ENCODE data around the gene SELENOH. TPM values are rescaled to one million over a fixed set of nuclear protein-coding genes. Genes with fewer than 3 reads are reported as not detected.
A peak's percentile ranks its signal among the peaks of the same experiment; 100 is the strongest.

SELENOH gene
- total RNA-seq, 1 experiment from 2014 or later, result 246 TPM

- no peaks in the 10 kb centered on the region; the same call in 1 of the 2 replicates for H3K36me3 ChIP-seq (replicated peaks; ENCODE audit: control insufficient read depth, insufficient read depth, low read length)
- no peak overlapping the region for H3K4me3 ChIP-seq (ENCODE audit: insufficient read depth, low read depth, low read length)
- no peak for DNase-seq
- H3K27me3 ChIP-seq (ENCODE audit: control insufficient read depth, insufficient read depth, low read length), result no peaks in the 10 kb centered on the region
Measured at GRCh38 chr11:57728829-57729228, 12.5 kb upstream of the SELENOH start.

GRCh38 chr11:57729479-57729878 lies 11.8 kb upstream of the SELENOH start:
- Histone ChIP-seq H3K36me3 (replicated peaks; ENCODE audit: control insufficient read depth, insufficient read depth, low read length) (no peaks in the 10 kb centered on the region; the same call in 1 of the 2 replicates), H3K4me3 (ENCODE audit: insufficient read depth, low read depth, low read length) (no peak overlapping the region), H3K27me3 (ENCODE audit: control insufficient read depth, insufficient read depth, low read length) (no peaks in the 10 kb centered on the region)
- DNase-seq, result no peak

GRCh38 chr11:57732661-57733060 lies 8.6 kb upstream of the SELENOH start:
- DNase-seq, result no peak
- no peaks in the 10 kb centered on the region for H3K27me3 ChIP-seq (ENCODE audit: control insufficient read depth, insufficient read depth, low read length)
- peaks cover 2% of the 10 kb centered on the region for H3K36me3 ChIP-seq (replicated peaks; ENCODE audit: control insufficient read depth, insufficient read depth, low read length)

GRCh38 chr11:57735619-57736298 lies 5.5 kb upstream of the SELENOH start:
- H3K36me3 ChIP-seq (replicated peaks; ENCODE audit: control insufficient read depth, insufficient read depth, low read length), result peaks cover 12% of the 10 kb centered on the region

More at GRCh38 chr11:57732661-57733060, 8.6 kb upstream of the SELENOH start:
- H3K4me3 ChIP-seq (ENCODE audit: insufficient read depth, low read depth, low read length), result no peak overlapping the region

GRCh38 chr11:57742087-57742452 lies 779 bp downstream of the SELENOH start:
- Histone ChIP-seq H3K27me3 (ENCODE audit: control insufficient read depth, insufficient read depth, low read length) (no peaks in the 10 kb centered on the region), H3K36me3 (replicated peaks; ENCODE audit: control insufficient read depth, insufficient read depth, low read length) (peaks cover 30% of the 10 kb centered on the region), H3K4me3 (ENCODE audit: insufficient read depth, low read depth, low read length) (peak overlapping the region; percentile 89)
- no peak for DNase-seq

More at GRCh38 chr11:57735619-57736298, 5.5 kb upstream of the SELENOH start:
- Histone ChIP-seq H3K4me3 (ENCODE audit: insufficient read depth, low read depth, low read length) (no peak overlapping the region), H3K27me3 (ENCODE audit: control insufficient read depth, insufficient read depth, low read length) (no peaks in the 10 kb centered on the region)
- DNase-seq, result no peak

- no peak for DNase-seq
- H3K27me3 ChIP-seq (ENCODE audit: control insufficient read depth, insufficient read depth, low read length), result no peaks in the 10 kb centered on the region
- H3K4me3 ChIP-seq (ENCODE audit: insufficient read depth, low read depth, low read length), result no peak overlapping the region
- peaks cover 18% of the 10 kb centered on the region for H3K36me3 ChIP-seq (replicated peaks; ENCODE audit: control insufficient read depth, insufficient read depth, low read length)
Measured at GRCh38 chr11:57744357-57744756, 3.1 kb downstream of the SELENOH start.

DNA sequence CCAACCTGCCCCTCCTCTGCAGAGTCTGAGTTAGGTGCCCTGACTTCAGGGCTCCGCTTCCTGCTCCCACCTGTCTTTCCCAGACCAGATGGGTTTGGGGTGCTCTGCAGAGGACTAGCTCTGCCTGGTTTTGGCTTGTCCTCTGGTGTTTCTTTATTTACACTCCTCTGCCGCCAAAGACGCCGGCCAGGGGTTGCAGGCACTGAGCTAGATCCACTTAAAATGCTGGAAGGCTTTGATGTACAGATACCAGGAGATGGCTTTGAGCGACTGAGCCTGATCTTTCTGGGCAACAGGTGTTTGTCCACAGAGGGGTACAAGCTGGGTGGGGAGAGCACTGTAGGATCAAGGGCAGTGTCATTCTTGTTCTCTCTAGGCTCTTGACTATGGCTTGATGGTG lies 3.9 kb downstream of the SELENOH start:
- H3K36me3 ChIP-seq (replicated peaks; ENCODE audit: control insufficient read depth, insufficient read depth, low read length), result peaks cover 18% of the 10 kb centered on the region
- H3K27me3 ChIP-seq (ENCODE audit: control insufficient read depth, insufficient read depth, low read length), result no peaks in the 10 kb centered on the region
- DNase-seq, result no peak
- no peak overlapping the region for H3K4me3 ChIP-seq (ENCODE audit: insufficient read depth, low read depth, low read length)

GRCh38 chr11:57746920-57747319 lies 5.6 kb downstream of the SELENOH start:
- Histone ChIP-seq H3K4me3 (ENCODE audit: insufficient read depth, low read depth, low read length) (no peak overlapping the region), H3K27me3 (ENCODE audit: control insufficient read depth, insufficient read depth, low read length) (no peaks in the 10 kb centered on the region), H3K36me3 (replicated peaks; ENCODE audit: control insufficient read depth, insufficient read depth, low read length) (peaks cover 18% of the 10 kb centered on the region)
- DNase-seq, result no peak

DNA sequence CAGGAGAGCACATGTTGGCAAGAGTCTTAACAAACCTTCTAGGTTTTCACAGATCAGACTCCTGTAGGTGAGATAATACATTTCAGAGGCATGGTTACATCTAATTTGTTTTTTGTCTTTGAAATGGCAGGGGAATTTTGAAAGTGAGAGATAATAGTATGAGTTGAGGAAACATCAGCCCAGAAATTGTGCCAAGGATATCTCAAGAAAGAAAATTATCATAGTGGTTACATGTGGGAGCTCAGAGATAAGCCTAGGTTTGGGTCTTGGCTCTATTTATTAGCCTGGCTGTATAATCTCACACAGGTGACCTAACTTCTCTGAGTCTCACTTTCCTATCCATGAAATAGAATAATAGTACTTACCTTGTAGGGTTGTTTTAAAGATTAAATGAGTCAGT lies 9.9 kb downstream of the SELENOH start:
- no peaks in the 10 kb centered on the region; the same call in 1 of the 2 replicates for H3K27me3 ChIP-seq (ENCODE audit: control insufficient read depth, insufficient read depth, low read length)
- H3K36me3 ChIP-seq (replicated peaks; ENCODE audit: control insufficient read depth, insufficient read depth, low read length), result no peaks in the 10 kb centered on the region
- DNase-seq, result no peak
- no peak overlapping the region for H3K4me3 ChIP-seq (ENCODE audit: insufficient read depth, low read depth, low read length)

GRCh38 chr11:57751676-57752253 lies 10.5 kb downstream of the SELENOH start, which contains the start of gene BTBD18:
TSS of gene BTBD18 (minus strand) at chr11:57751819. CDS start at chr11:57751188, 631 bp downstream.
- Histone ChIP-seq H3K36me3 (replicated peaks; ENCODE audit: control insufficient read depth, insufficient read depth, low read length) (no peaks in the 10 kb centered on the region), H3K4me3 (ENCODE audit: insufficient read depth, low read depth, low read length) (no peak within 1 kb of the TSS), H3K27me3 (ENCODE audit: control insufficient read depth, insufficient read depth, low read length) (no peaks in the 10 kb centered on the region; the same call in 1 of the 2 replicates)
- DNase-seq, result peak; percentile 77

DNA sequence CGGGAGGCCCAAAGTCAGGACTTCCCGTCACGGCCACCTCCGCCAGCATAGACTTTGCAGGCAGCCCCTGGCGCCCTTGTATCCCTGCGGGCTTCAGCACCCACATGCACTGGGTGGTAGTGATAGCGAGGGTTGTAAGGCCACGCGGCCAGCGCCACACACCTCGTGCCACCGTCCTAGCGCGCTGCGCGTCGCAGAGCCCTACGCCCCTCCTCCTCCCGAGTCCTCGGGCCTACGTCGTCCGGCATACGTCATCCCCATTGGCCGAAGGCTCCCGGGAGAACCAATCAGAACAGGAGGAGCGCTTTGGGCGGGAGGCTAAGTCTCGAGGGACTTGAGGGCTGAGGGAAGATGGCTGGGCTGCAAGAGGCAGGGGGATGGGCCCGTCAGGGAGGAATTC lies 11.7 kb downstream of the SELENOH start:
- peak; percentile 55 for DNase-seq
- no peaks in the 10 kb centered on the region; the same call in 1 of the 2 replicates for H3K27me3 ChIP-seq (ENCODE audit: control insufficient read depth, insufficient read depth, low read length)
- H3K36me3 ChIP-seq (replicated peaks; ENCODE audit: control insufficient read depth, insufficient read depth, low read length), result no peaks in the 10 kb centered on the region
- no peak overlapping the region for H3K4me3 ChIP-seq (ENCODE audit: insufficient read depth, low read depth, low read length)

- Histone ChIP-seq H3K27me3 (ENCODE audit: control insufficient read depth, insufficient read depth, low read length) (no peaks in the 10 kb centered on the region; the same call in 1 of the 2 replicates), H3K36me3 (replicated peaks; ENCODE audit: control insufficient read depth, insufficient read depth, low read length) (no peaks in the 10 kb centered on the region), H3K4me3 (ENCODE audit: insufficient read depth, low read depth, low read length) (no peak overlapping the region)
- no peak for DNase-seq
Measured at GRCh38 chr11:57758174-57758573, 16.9 kb downstream of the SELENOH start.

DNA sequence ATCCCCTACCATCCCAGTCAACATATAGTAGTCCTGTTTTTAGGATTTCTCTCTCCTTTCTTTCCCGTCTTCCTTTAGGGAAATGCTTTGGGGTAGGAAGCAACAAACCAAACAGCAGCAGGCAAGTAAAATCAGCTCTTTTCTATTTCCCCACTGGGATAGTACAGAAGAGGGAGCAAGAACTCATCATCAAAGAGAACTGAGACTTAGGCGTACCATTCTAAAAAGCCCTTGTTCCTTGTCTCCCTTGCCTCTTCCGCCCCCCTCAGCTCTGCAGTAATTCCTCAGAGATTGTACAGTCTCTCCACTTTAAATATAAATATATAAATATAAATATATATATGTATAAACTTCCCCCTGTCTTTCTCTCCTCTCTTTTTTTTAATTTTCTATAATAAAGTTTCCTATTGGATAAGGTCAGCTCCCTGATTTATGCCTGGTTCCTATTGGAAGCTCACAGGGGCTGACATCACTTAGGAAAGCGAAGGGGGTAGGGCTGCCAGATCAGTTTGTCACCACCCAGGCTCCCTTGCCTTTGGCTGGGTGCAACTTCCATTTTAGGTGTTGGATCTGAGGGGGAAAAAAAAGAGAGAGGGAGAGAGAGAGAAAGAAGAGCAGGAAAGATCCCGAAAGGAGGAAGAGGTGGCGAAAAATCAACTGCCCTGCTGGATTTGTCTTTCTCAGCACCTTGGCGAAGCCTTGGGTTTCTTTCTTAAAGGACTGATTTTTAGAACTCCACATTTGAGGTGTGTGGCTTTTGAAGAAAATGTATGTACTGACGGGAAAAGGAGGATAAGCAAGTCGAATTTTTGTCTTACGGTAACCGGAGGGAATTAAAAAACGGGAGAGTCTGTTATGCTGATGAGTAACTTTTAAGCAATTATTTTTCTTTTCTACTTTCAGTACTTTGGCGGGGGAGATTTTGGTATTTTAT lies 20.3 kb downstream of the SELENOH start, which contains the start of gene CTNND1:
CTNND1 (plus strand) TSS at position 502 of the 934 bp plus-strand sequence. CDS start 29,677 bp downstream, outside the sequence.
- Histone ChIP-seq H3K4me3 (ENCODE audit: insufficient read depth, low read depth, low read length) (peak within 1 kb of the TSS; percentile 87), H3K27me3 (ENCODE audit: control insufficient read depth, insufficient read depth, low read length) (no peaks in the 10 kb centered on the region), H3K36me3 (replicated peaks; ENCODE audit: control insufficient read depth, insufficient read depth, low read length) (no peaks in the 10 kb centered on the region; the same call in 1 of the 2 replicates)
- peak; percentile 89 for DNase-seq

- DNase-seq, result no peak
- no peaks in the 10 kb centered on the region for H3K27me3 ChIP-seq (ENCODE audit: control insufficient read depth, insufficient read depth, low read length)
Measured at GRCh38 chr11:57762235-57762861, 21.1 kb downstream of the SELENOH start.

More at GRCh38 chr11:57762235-57762861, 21.1 kb downstream of the SELENOH start:
- H3K36me3 ChIP-seq (replicated peaks; ENCODE audit: control insufficient read depth, insufficient read depth, low read length), result no peaks in the 10 kb centered on the region; the same call in 1 of the 2 replicates
- peak overlapping the region; percentile 87 for H3K4me3 ChIP-seq (ENCODE audit: insufficient read depth, low read depth, low read length)

Measured in H7 (cell line).